ENCODE measurements around the gene FTMT. TPM values are rescaled to one million over a fixed set of nuclear protein-coding genes. Genes with fewer than 3 reads are reported as not detected.

Gene FTMT
- total RNA-seq, 4 donors from 2014 or later, result not detected

DNA sequence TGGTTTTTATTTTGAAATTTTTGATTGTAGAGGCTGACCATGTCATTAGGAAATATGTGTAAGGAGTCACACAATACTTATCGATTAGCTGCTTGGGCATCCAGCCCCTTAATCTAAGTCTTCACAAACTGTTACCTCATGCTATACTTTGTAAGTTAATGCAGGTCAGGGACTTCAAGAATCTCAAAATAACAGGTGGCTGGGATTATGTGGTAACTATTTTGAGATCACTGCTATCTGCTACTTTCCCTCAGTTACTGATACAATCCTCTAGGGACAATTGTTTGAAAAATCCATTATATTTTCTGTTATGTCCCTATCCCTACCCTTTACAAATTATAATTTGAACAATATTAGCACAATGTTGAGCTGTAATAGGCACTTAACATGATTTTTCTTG lies 21.7 kb downstream of the FTMT start:
- TF ChIP-seq POLR2A (IDR thresholded peaks at IDR 0.05), result no peak
- TF ChIP-seq, protein P1, sequence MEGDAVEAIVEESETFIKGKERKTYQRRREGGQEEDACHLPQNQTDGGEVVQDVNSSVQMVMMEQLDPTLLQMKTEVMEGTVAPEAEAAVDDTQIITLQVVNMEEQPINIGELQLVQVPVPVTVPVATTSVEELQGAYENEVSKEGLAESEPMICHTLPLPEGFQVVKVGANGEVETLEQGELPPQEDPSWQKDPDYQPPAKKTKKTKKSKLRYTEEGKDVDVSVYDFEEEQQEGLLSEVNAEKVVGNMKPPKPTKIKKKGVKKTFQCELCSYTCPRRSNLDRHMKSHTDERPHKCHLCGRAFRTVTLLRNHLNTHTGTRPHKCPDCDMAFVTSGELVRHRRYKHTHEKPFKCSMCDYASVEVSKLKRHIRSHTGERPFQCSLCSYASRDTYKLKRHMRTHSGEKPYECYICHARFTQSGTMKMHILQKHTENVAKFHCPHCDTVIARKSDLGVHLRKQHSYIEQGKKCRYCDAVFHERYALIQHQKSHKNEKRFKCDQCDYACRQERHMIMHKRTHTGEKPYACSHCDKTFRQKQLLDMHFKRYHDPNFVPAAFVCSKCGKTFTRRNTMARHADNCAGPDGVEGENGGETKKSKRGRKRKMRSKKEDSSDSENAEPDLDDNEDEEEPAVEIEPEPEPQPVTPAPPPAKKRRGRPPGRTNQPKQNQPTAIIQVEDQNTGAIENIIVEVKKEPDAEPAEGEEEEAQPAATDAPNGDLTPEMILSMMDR (IDR thresholded peaks at IDR 0.05 in 4 of 5, conservative IDR thresholded peaks at IDR 0.05 in 1 of 5), result no peak
- intact Hi-C loops (cut with DNase I; ENCODE audit: low total_unique reads) (no loop called here), in situ Hi-C loops (cut with MboI; ENCODE audit: low sequenced_read_pairs in 4 of 4) (no loop called here)
- peaks cover 7 to 13% of the 10 kb centered on the region in 2 donors for H3K4me1 ChIP-seq
- no peaks in the 10 kb centered on the region for H3K27me3 ChIP-seq
- ATAC-seq, result no peak
- no peaks in the 10 kb centered on the region for H3K9me3 ChIP-seq
- H3K27ac ChIP-seq, result no peak overlapping the region
- H3K4me3 ChIP-seq, result no peak overlapping the region
- no peaks in the 10 kb centered on the region for H3K36me3 ChIP-seq
- DNase-seq, result no peak

DNA sequence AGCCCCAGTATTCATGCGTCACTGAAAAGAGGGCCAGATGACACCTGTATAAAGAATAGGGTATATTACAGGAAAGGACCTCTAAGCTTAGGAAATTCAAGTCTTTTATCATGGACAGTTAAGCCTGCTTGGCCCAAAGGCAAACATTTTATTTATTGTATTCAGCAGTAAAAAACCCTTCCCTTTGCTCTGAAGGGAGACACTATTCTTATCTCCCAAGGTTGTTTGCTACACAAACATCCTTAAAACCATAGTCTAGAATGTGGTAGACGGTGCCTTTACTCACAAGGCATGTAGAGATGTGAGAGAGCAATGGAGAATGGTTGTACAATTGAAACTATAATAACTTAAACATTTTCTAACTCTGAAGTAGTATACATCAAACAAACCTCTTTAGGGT lies 33.9 kb downstream of the FTMT start:
- ATAC-seq (no peak), DNase-seq (no peak)
- H3K27me3 ChIP-seq, result no peaks in the 10 kb centered on the region
- no peaks in the 10 kb centered on the region for H3K36me3 ChIP-seq
- no peaks in the 10 kb centered on the region for H3K9me3 ChIP-seq
- in situ Hi-C loops (cut with MboI; ENCODE audit: low sequenced_read_pairs in 4 of 4) (no loop called here), intact Hi-C loops (cut with DNase I; ENCODE audit: low total_unique reads) (no loop called here)
- H3K27ac ChIP-seq, result no peak overlapping the region
- TF ChIP-seq, protein P1 (IDR thresholded peaks at IDR 0.05 in 4 of 5, conservative IDR thresholded peaks at IDR 0.05 in 1 of 5), result no peak
- TF ChIP-seq POLR2A (IDR thresholded peaks at IDR 0.05), result no peak
- H3K4me3 ChIP-seq, result no peak overlapping the region
- no peaks in the 10 kb centered on the region for H3K4me1 ChIP-seq

DNA sequence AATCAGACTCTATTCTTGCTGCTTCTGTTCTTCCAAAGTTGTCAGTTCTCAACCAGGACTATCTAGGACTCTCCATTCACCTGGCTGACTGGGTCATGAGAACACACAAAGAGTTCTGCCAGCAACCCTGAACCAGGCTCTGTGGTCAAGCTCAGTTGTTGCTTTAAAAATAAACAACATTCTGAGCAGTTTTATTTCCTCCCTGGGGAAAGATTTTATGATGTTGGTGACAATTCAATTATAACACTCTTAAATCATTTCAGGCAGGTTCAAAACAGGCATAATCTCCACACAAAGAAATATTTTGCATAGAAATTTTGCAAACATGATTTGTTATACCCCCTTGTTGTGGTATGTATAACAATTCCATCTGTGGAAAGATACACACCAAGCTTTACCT lies 36.0 kb downstream of the FTMT start:
- no peak for TF ChIP-seq POLR2A (IDR thresholded peaks at IDR 0.05)
- TF ChIP-seq, protein P1 (IDR thresholded peaks at IDR 0.05 in 4 of 5, conservative IDR thresholded peaks at IDR 0.05 in 1 of 5), result no peak
- no peaks in the 10 kb centered on the region for H3K9me3 ChIP-seq
- no peak overlapping the region for H3K27ac ChIP-seq
- no peaks in the 10 kb centered on the region for H3K36me3 ChIP-seq
- no peak for ATAC-seq
- intact Hi-C loops (cut with DNase I; ENCODE audit: low total_unique reads) (no loop called here), in situ Hi-C loops (cut with MboI; ENCODE audit: low sequenced_read_pairs in 4 of 4) (no loop called here)
- no peaks in the 10 kb centered on the region for H3K4me1 ChIP-seq
- DNase-seq, result no peak
- H3K27me3 ChIP-seq, result no peaks in the 10 kb centered on the region
- no peak overlapping the region for H3K4me3 ChIP-seq

DNA sequence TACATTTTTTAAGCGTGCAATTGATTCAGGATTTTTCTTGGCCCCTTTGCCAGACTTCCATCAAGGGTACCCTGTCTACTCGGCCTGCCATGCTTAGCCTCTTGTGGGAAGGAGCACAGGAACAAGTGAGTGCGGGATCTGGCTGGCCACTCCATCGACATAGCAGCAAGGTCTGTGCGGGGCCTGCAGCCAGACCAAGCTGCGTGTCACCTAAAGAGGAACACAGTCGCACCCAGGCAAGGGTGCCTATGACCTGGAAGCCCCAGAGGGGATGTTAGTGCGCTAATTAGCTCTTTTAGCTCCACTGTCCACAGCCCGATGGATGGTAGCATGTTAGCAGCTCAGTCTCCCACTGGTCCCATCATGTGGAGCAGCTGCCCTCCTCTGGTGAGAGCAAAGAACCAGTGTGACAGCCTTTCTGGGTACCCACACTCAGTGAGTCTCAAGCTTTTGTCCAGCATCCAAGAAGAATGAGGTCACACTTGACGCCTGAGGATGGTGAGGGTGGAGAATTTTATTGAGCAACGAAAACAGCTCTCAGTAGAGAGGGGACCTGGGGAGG lies 38.7 kb downstream of the FTMT start:
- intact Hi-C loops (cut with DNase I; ENCODE audit: low total_unique reads), result no loop called here
- H3K4me1 ChIP-seq, result no peaks in the 10 kb centered on the region
- no peak for DNase-seq

More for the DNA sequence above, 38.7 kb downstream of the FTMT start:
- no peak for TF ChIP-seq POLR2A (IDR thresholded peaks at IDR 0.05)
- TF ChIP-seq, protein P1 (IDR thresholded peaks at IDR 0.05 in 4 of 5, conservative IDR thresholded peaks at IDR 0.05 in 1 of 5), result no peak
- Histone ChIP-seq H3K27me3 (no peaks in the 10 kb centered on the region), H3K9me3 (no peaks in the 10 kb centered on the region), H3K4me3 (no peak overlapping the region), H3K27ac (no peak overlapping the region), H3K36me3 (no peaks in the 10 kb centered on the region)
- in situ Hi-C loops (cut with MboI; ENCODE audit: low sequenced_read_pairs in 4 of 4), result no loop called here
- no peak for ATAC-seq

Measured in gastrocnemius medialis (tissue), 4 donors.